T47D (cell line): ENCODE data around the gene GLRX3.

Source experiments
- DNase-seq, 2 experiments: peaks; one replicate each; pipeline versions ENCODE4 v3.0.0 to v3.0.0-alpha.2; 2011 to 2012; ENCODE audit warnings: low read depth in 1 of 2, low spot score in 1 of 2
- JUND ChIP-seq: IDR thresholded peaks from 2 replicates; pipeline ENCODE4 v1.6.1; 2012; ENCODE audit warnings: low read depth
- in situ Hi-C: cut with HindIII; loops from 2 replicates; pipeline ENCODE4 v1.10.0; 2016; ENCODE audit warnings: low sequenced_read_pairs, low pct_unique_long_range_greater_than_20kb

Gene GLRX3

GRCh38 chr10:130212746-130213145 is 76.6 kb downstream of the GLRX3 start:
- in situ Hi-C loops: no loop called here
- DNase-seq: no peak
- no peak for TF ChIP-seq JUND

- TF ChIP-seq JUND: no peak
- in situ Hi-C loops: no loop called here
- no peak for DNase-seq
Observed at GRCh38 chr10:130213286-130214080, 77.3 kb downstream of the GLRX3 start.

- no peak for DNase-seq
- in situ Hi-C loops: no loop called here
- TF ChIP-seq JUND: no peak
Observed at GRCh38 chr10:130214431-130214830, 78.2 kb downstream of the GLRX3 start.

DNA sequence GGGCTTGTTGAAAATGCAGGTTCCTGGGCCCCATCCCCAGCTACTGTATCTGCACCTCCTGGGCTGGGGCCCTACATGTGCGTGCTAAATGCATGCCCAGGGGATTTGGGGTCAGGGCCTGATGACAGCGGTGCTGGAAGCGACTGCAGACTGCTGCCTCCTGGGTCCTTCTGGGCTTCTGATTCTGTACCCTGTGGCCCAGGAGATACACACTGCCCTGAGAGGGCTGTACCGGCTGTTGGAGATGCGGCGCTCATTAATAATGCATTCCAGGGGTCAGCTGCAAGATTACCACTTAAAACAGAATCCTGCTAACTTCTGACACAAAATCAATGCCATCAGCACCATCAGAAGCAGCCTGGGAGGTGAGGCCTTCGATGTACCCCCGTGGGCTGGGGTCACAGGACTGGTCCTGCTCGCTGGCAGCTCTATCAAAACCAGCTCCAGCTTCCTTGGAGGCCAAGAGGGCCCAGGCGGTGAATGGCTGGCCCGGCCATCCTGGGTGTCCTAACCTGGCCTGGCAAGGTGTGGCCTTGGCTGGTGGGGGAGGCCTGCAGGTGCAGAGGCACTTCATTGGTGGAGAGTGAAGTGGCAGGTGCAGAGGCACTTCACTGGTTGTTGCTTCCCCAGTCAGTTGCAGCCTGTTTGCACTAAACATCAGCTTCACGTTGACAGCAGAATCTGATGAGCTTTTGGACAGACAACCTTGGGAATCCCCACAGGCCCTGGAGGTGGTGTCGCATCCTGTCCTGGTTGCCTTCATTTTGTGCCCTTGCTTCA is 79.2 kb downstream of the GLRX3 start:
- no peak for TF ChIP-seq JUND
- in situ Hi-C loops: no loop called here
- DNase-seq: no peak

DNA sequence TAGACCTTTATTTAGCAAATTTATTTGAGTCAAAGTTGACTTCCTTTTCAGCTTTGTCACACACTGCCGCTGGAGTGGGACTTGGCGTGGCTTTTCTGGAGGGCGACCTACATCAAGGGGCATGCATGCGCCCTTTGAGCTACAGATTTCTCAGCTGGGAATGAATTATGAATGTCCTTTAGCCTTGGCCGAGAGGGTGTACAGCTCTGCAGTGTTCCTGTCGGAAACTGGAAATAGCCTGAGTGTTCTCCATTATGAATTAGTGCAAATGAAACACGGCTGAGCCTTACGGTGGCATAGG is 79.7 kb downstream of the GLRX3 start:
- DNase-seq: no peak
- in situ Hi-C loops: no loop called here
- no peak for TF ChIP-seq JUND

DNA sequence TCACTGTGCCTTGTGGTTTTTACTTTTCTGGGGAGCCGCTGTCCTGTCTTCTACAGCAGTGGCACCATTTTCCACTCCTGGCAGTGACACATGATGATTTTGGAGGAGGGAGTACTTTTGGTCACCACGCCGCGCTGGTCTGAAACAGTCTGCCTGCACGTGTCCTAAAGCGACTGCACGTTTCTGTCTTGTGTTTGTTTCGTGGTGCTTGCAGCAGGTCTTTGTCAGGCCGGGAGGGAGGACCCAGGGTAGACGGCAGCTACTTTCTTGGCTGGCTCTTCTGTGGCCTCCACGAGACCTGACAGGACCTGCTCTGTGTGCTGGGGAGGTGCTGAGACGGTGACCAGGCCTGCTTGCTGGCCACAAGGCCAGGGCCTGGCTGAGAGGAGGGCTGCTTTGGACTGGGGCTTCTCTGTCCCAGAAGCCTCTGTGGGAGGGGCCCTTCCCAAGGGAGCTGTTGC is 82.0 kb downstream of the GLRX3 start:
- in situ Hi-C loops: no loop called here
- TF ChIP-seq JUND: no peak
- DNase-seq: no peak

DNA sequence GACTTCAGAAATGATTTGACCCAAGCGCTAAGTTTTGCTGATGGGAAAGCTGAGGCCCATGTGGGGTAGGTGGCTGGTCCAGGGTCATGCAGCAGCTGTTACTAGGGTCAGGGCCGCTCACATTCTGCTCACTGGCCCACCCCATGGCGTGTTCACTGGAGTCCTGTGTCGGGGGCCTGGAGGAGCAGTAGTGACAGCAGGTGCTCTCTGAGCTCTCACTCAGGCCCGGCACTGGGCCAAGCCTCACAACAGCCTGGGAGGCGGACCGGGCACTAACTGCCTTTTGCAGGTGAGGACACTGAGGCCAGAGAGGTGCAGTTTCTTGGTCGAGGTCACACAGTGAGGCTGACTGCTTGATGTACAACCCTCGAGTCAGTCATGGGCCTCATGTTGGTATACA is 82.7 kb downstream of the GLRX3 start:
- DNase-seq: no peak
- in situ Hi-C loops: no loop called here
- TF ChIP-seq JUND: no peak

DNA sequence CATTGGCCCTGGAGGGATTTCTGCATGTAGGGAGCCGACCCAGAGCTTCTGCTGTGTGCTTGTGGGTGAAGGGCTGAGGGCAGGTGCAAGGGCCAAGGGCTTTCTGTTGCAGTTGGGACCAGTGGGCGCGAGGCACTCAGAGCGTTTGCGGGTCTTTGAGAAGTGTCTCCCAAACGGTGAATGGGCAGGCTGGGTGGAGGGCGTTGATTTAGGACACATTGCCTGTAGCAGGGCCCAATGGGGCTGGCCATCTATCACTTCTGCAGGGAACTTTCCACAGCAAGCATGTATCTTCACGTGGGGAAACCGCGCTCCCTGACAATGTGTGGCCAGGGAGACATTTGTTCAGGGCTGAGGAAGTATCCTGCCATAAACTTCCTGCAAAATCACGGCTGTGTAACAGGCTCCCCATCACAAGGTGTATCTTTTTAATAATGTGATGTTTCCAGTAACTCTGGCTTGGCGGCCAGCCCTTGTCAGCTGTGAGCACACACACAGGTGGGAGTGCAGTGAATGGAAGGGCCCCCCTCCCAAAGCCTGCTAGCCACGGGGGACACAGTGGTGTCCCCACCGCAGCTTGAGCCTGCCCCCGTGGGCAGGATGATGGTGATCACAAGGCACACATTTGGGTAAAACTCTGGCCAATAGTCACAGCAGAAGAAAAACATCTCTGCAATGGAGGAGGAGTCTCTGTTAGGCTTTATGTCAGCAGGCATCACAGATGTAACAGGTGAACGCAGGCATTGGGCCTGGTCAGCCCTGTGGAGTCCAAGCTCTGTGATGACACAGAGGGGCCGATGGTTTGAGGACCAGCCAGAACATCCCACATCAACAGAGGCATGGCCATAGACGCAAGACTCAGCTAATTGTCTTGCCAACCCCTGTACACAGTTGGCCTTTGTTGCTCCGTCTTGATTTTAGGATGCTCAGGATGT is 84.3 kb downstream of the GLRX3 start:
- in situ Hi-C loops: no loop called here
- TF ChIP-seq JUND: no peak
- no peak for DNase-seq

DNA sequence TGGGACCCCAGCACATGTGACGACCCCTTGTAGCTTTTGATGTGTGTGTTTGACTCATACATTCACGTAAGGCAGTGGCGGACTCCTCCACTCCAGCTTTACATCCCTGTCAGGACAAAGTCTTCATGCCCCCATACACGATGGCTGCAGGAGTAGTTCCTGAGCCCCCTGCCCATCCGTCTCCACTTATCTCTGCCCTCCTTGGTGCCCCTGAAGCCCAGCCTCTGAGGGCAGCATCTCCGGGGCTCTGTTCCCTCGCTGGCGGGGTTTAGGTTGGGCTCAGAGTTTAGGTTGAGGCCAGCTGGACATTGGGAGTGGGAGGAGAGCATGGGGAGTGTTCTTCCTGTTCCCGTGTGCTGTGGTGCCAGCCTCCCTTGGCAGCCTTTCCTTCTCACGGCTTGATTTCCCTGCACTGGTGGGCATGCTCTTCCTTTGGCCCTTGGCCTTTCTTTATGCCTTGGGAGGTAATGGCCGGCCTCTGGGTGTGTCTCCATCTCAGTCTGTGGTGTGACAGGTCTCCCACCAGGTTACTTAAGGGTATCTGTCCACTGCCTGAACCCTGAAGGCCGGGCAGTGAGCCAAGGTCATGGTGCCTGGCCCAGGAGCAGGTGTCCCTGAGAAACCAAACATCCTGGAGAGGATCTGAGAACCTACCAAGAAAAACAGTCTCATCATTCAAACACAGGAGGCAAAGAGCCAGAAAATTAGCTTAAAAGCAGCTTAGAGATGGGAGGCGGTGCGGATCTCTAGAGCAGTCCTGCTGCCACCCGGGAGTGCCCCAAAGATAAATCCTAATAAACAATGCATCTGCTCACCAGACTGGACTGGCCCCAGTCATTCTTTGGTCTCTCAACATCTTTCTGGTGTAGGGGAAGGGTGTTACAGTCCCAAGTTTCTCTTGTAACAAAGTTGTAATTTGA is 85.5 kb downstream of the GLRX3 start:
- DNase-seq: no peak
- no peak for TF ChIP-seq JUND
- in situ Hi-C loops: no loop called here

DNA sequence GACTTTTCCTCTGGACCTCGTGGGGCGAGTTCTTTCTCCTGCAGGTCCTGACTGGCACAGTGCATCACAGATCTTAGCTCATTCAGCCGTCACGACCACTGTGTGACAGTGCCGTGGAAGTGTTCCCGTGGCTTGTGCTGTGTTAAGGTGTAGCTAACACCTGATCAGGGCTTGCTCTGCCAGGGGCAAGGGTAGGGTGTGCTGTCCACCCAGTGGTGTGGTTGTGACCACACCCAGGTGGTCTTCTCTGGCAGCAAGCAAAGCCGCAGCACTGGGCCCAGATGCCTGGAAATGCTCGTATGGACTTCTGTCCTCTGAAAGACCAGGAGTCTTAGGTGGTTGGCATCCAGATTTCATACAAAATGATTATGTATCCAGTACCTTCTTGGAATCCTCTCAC is 86.2 kb downstream of the GLRX3 start:
- TF ChIP-seq JUND: no peak
- DNase-seq: no peak
- in situ Hi-C loops: no loop called here

- no peak for DNase-seq
- TF ChIP-seq JUND: no peak
- in situ Hi-C loops: no loop called here
Observed at GRCh38 chr10:130224228-130224627, 88.0 kb downstream of the GLRX3 start.

DNA sequence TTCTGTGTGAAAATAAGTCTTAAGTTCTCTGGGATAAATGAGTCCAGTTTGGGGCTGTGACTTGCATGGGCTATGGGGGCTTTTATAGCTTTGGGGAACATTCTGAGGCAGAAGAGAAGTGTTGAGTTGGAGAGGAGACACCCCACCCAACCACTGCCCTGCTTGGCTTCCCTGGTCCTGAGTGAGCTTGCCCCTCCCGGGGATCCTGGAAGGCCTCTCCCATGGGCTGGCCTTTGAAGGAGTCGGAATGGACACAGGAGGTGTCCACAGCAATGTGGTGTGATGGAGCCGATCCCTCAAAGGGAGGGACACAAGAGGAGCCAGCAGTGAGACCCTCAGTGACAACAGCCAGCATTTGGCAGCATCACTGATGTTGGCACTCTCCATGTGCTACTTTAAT is 89.8 kb downstream of the GLRX3 start:
- in situ Hi-C loops: no loop called here
- TF ChIP-seq JUND: no peak
- DNase-seq: no peak
